ENCODE measurements around the gene ZNF473.

ZNF473 gene

DNA sequence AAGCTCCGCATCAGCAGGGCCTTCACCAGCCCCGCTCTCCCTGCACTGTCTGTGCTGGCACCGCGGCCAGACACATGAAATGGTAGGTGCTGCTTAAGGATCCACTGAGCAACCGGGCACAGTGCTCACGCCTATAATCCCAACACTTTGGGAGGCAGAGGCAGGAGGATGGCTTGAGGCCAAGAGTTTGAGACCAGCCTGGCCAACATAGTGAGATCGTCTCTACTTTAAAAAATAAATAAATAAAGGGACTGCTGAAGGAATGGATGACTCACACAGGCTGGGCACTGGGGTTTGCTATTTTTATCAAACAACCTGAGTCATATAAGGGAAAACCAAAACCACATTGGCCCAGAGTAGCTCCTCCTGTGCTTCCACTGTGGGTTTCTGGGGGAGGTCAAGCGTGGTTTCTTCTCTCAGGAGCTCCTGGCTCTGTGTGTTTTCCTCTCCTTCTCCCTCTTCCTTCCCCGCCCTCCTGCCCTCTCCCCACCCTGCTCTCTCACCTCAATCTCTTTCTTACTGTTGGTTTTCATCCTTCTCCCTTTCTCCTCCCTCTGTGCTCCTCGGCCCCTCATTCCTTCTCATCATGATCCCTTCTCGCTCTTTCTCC is 21.9 kb upstream of the ZNF473 start:
- no peak for DNase-seq (ENCODE audit: low spot score)

DNA sequence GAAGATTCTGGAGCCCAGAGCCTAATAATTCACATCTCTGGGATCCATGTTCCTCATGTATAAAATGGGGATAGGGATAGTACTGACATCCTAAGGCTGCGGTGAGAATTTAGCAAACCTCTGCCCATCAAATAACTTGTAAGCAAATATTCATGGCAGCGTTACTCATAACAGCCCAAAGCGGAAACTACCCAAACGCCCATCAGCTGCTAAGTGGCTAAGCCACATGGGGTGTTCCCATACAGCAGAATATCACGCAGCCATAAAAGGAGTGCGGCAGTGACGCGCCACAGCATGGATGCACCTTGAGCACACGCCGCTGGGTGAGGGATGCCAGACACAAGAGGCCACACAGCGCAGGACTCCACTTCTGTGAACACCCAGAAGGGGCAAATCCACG is 20.4 kb upstream of the ZNF473 start:
- no peak for DNase-seq (ENCODE audit: low spot score)

GRCh38 chr19:50007170-50007569 is 18.6 kb upstream of the ZNF473 start:
- DNase-seq (ENCODE audit: low spot score) = no peak

DNA sequence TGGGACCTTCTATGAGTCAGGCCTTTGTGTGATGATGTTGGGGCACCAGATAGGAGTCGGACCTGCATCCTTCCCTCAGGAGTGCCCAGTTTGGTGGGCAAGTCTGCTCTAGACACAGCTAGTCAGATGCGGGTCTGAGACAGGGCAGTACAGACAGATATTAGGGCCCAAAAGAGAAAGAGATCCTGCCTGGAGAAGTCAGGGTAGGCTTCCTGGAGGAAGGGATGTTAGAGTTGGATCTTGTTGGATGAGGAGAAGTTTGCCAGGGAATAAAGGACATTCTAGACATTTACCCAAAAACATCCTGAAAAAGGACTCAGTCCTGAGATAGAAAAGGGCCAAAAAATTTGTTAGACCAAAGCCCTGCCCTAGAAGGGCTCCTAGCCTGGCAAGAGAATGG is 17.9 kb upstream of the ZNF473 start:
- DNase-seq (ENCODE audit: low spot score) = no peak

DNA sequence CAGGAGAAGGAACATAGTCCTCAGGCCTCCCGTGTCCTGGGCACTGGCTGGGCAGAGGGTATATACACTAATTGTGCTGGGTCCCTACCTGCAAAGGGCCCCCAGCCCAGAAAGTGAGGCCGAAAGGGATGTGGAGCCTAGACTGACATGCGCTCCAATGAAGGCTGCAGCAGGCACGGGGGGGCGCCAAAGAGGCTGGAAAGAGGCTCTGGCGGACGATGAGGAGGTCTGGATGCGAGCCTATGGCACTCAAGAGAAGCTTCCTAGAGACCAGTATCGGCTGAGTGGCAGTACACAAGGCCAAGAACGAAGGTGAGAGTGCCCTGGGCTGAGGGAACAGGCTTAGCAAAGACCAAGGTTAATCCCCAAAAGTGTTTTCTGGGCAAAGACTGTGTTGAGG is 17.3 kb upstream of the ZNF473 start:
- DNase-seq (ENCODE audit: low spot score) = peak; percentile 83

GRCh38 chr19:50016225-50016807 is 9.5 kb upstream of the ZNF473 start:
- DNase-seq (ENCODE audit: low spot score) = no peak

GRCh38 chr19:50020481-50020880 is 5.3 kb upstream of the ZNF473 start:
- no peak for DNase-seq (ENCODE audit: low spot score)

DNA sequence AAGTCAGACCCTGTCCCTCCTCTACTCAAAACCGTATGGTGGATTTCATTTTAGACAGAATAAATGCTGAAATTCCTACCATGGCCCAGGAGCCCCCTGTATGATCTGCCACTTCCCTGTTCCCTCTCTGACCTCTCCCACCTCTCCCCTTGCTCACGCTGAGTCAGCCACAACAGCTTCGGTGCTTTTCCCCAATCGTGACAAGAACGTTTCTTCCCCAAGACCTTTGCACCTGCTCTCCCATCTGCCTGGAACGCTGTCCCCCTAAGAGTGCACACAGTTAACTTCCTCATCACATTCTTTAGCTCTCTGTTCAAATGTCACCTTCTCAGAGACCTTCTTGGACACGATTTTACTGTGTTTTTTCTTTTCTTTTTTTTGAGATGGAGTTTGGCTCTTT is 3.0 kb upstream of the ZNF473 start:
- DNase-seq (ENCODE audit: low spot score) = no peak

DNA sequence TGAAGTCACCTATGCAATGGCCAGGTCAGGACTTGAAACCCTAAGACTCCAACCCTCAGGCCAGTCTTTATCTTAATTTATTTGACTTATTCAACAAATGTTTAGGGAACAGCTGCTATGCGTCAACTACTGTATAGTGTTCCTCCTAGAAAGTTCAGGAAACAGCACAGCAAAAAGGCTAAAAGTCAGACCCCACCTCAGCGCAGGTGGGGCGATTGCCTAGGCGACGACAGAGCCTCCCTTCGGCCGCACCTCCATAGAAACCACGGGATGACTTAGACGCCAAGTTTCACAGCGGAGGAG is 1.1 kb upstream of the ZNF473 start:
- no peak for DNase-seq (ENCODE audit: low spot score)

DNA sequence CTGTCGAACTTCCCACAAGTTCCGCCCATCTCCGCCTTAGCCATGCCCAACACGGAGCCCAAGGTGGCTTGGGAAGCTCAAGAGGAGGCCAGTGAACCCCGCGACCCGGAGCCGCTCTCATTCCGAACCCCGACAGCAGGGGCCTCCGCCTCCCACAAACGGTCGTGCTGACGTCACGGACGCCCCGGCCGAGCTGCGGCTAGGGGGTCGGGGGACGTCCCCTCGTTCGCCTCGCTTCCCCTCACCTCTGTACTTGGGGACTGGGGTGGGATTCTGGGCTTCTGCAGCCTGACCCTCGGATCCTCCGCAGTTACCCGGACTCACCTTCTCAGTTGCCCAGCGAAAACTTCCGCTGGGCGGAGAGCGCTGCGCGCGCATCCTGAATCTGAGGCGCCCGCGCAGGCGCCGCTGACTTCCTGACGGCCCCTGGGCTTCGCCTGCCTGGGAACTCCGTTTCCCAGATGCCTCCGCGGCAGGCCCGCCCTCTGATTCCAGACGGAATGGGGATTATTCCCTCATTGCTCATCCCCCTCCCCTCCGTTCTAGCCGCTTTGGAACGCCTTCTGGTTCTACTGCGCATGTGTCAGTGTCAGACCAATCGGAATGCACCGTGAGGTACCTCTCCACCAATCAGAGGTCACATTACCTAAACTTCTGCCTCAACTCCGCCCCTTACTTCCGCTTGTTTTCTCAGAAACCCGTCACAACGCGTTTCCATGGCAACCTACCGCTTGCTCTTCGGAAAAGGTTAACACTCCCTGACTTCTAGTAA is 597 bp upstream of the ZNF473 start, which contains the start of gene VRK3:
Gene VRK3, minus strand, starts transcription at position 351 of the 772 bp plus-strand sequence. CDS start 9,210 bp downstream, outside the sequence.
- peak; percentile 99 for DNase-seq (ENCODE audit: low spot score)

DNA sequence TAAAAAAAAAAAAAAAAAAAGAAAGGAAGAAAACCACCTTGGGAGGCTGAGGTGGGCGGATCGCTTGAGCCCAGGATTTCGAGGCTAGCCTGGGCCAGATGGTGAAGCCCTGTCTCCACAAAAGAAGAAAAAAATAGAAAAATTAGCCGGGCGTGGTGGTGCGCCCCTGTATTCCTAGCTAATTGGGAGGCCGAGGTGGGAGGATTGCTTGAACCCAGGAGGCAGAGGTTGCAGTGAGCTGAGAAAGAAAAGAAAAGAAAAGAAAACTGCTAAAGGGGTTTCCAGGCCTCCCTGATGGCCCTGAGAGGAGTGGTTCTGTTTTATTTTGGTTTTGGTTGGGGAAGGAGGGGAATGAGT is 723 bp downstream of the ZNF473 start:
- DNase-seq (ENCODE audit: low spot score) = no peak

DNA sequence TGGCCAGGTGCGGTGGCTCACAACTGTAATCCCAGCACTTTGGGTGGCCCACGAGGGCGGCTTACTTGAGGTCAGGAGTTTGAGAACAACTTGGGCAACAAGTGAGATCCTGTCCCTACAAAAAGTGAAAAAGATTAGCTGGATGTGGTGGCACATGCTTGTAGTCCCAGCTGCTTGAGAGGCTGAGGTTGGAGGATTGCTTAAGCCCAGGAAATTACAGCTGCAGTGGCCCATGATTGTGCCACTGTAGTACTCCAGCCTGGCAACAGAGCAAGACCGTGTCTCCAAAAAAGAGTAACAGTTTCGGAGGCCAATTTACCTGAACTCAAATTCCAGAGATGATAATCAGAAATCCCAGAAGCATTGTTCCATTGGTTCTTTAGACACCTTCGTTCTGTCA is 4.4 kb downstream of the ZNF473 start:
- DNase-seq (ENCODE audit: low spot score) = no peak

DNA sequence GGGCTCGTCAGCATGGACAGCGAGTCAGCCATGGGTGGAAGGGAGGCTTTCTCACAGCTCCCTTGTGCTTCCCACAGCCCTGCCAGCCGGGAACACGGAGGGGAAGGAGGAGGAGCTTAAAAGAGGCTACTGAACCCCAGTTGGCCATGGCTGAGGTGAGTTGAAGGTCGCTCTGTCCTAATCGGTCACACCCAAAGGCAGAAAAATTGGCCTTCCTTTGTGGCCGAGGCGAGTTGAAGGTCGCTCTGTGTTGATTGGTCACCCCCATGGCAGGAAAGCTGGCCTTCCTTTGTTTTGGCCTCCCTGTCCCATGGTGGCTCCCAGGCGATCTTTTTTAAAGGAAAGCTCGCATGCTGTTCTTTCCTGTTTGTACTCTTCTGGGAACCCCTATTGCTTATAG is 5.1 kb downstream of the ZNF473 start:
- no peak for DNase-seq (ENCODE audit: low spot score)

DNA sequence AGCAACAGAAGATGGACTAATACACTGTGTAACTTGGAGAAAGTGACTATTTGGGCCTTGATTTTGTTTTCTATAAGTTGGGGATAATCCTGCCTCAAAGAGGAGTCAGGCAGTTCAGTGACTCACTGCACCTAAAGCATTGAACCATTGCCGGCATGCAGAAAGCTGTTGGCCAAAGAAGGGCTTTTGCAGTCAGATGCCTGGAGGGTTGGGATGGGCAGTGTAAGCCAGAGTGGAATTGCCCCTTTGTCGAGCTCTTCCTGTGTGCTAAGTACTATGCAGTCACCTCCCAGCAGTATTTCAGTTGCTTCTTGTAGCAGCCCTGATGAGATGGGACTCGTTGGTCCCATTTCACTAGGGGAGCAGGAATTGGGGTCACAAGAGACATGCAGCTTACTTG is 11.1 kb downstream of the ZNF473 start:
- no peak for DNase-seq (ENCODE audit: low spot score)

- DNase-seq (ENCODE audit: low spot score) = no peak
Measured at GRCh38 chr19:50039968-50040367, 14.2 kb downstream of the ZNF473 start.

DNA sequence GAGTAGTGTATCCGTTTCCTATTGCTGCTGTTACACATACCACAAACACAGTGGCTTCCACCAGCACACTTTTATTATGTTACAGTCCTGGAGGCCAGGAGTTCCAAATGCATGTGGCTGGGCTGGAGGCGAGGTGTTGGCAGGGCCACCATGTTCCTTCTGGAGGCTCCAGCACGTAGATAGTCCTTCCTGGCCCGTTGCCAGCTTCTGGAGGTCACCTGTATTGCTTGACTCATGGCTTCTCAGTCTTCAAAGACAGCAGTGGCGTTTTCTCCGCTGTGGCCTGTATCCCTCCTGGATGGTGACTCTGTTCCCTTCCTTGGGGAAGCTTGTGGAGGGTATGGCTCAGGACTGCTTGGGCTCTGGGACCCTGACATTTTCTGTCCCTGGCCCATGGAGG is 15.2 kb downstream of the ZNF473 start:
- DNase-seq (ENCODE audit: low spot score) = no peak

- DNase-seq (ENCODE audit: low spot score) = no peak
Measured at GRCh38 chr19:50042363-50043024, 16.7 kb downstream of the ZNF473 start.

DNA sequence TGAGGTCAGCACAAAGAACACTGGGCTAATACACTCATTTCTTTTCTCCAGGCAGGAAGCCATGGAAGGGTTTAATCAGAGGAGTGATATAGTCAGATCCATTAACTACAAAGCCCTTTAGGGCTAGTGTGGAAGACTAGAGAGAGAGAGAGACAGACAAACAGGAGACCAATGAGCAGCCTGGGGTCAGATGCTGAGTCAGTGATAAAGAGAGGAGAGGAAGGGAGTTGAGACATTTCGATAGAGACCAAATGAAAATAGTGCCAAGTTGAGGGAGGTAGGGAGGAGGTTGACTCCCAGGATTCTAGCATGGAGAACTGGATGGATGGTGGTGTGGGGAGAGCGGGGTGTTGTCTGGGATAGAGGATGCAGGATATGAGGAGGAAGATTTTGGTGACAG is 18.2 kb downstream of the ZNF473 start:
- DNase-seq (ENCODE audit: low spot score) = no peak

DNA sequence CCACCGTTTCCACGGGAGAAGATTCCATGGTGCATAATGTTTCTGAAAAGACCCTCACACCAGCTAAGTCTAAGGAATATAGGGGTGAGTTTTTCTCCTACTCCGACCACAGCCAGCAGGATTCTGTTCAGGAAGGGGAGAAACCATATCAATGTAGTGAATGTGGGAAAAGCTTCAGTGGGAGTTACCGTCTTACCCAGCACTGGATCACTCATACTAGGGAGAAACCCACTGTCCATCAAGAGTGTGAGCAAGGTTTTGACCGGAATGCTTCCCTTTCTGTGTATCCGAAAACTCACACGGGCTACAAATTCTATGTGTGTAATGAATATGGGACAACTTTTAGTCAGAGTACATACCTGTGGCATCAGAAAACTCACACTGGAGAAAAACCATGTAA is 19.1 kb downstream of the ZNF473 start:
- DNase-seq (ENCODE audit: low spot score) = no peak

GRCh38 chr19:50046649-50047503 is 21.1 kb downstream of the ZNF473 start:
- peak; percentile 51 for DNase-seq (ENCODE audit: low spot score)

DNA sequence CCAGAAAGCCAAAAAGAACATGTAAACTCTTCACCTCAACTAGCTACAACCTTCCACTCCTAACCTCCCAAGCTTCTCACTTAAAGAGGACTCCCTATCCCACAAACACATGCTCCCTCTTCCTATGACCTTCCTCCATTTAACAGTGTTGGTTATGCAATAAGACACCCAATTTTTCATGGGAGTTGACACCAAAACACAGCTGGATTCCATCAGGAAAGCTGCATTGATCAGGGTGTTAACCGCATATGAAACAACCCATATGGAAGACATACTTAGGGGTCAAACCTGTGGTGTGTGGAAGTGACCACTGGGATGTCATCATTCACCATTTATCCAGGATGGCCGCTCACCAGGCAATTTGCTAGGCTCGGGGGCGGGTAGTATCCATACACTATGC is 21.9 kb downstream of the ZNF473 start:
- DNase-seq (ENCODE audit: low spot score) = no peak
